ENCODE results near the gene ZNF692. TPM values are rescaled to one million over a fixed set of nuclear protein-coding genes. Genes with fewer than 3 reads are reported as not detected.

ZNF692 gene
- total and polyA plus RNA-seq, 2 of the 13 experiments (the other 11 are each of a cell fraction or from before 2014, with no cell fraction given): 27.3 to 45.8 TPM

- TF ChIP-seq STAT6 (CRISPR knock-in tag; IDR thresholded peaks at IDR 0.05; ENCODE audit: borderline replicate concordance) (no peak), ZNF276 (CRISPR knock-in tag; IDR thresholded peaks at IDR 0.05; ENCODE audit: low read depth) (no peak; the same call in 1 of the 2 replicates), PBX2 (CRISPR knock-in tag; IDR thresholded peaks at IDR 0.05) (no peak), ATF7 (IDR thresholded peaks at IDR 0.05) (no peak), ATF7 (CRISPR knock-in tag; IDR thresholded peaks at IDR 0.05) (no peak), ZNF230 (CRISPR knock-in tag; IDR thresholded peaks at IDR 0.05) (peak; percentile 24; the same call in 1 of the 2 replicates), SSRP1 (CRISPR knock-in tag; IDR thresholded peaks at IDR 0.05) (no peak), KMT2A (CRISPR knock-in tag; IDR thresholded peaks at IDR 0.05) (peak; percentile 45; the same call in 1 of the 2 replicates), ZNF142 (CRISPR knock-in tag; IDR thresholded peaks at IDR 0.05) (0 out of 2 replicates have a peak, but pooled peaks have one; percentile 28), CREBL2 (CRISPR knock-in tag; IDR thresholded peaks at IDR 0.05; ENCODE audit: borderline replicate concordance) (no peak), ETV5 (CRISPR knock-in tag; IDR thresholded peaks at IDR 0.05; ENCODE audit: borderline replicate concordance) (peak; percentile 83), PHF21A (CRISPR knock-in tag; IDR thresholded peaks at IDR 0.05) (peak; percentile 4; the same call in 1 of the 2 replicates), ZNF432 (CRISPR knock-in tag; IDR thresholded peaks at IDR 0.05; ENCODE audit: borderline replicate concordance) (0 out of 2 replicates have a peak, but pooled peaks have one; percentile 37), ZNF749 (CRISPR knock-in tag; IDR thresholded peaks at IDR 0.05; ENCODE audit: borderline replicate concordance) (no peak), ZNF24 (IDR thresholded peaks at IDR 0.05) (no peak), ZFYVE20 (CRISPR knock-in tag; IDR thresholded peaks at IDR 0.05; ENCODE audit: borderline replicate concordance, low read depth) (0 out of 2 replicates have a peak, but pooled peaks have one; percentile 34)
Measured at GRCh38 chr1:248858891-248859889, at the start of gene ZNF692 (continued).

All from HepG2 (cell line).